Measurements from ENCODE around the gene TRERF1. TPM values are rescaled to one million over a fixed set of nuclear protein-coding genes. Genes with fewer than 3 reads are reported as not detected.

TRERF1 gene
- total RNA-seq, 1 experiment from 2014 or later: 14.5 TPM

- no peak for DNase-seq
- peaks cover 22% of the 10 kb centered on the region for H3K79me2 ChIP-seq (ENCODE audit: low read depth)
- intact Hi-C loops (cut with micrococcal nuclease; ENCODE audit: unreplicated experiment): no loop called here
- H3F3A ChIP-seq (ENCODE audit: insufficient read depth, low read depth): no peaks in the 10 kb centered on the region
- no peaks in the 10 kb centered on the region for H3K36me3 ChIP-seq (ENCODE audit: low read depth)
- H2AFZ ChIP-seq: no peak overlapping the region
- no peak overlapping the region for H3K27ac ChIP-seq
- CTCF ChIA-PET: interaction anchor here (0.6 kb wide), 1 partner anchor 609 kb away, joined by 3 read pairs; no protein-coding TSS in a partner anchor
- H3K4me1 ChIP-seq (replicated peaks; ENCODE audit: insufficient read depth): no peaks in the 10 kb centered on the region
- H3K4me3 ChIP-seq: no peak overlapping the region
- no peaks in the 10 kb centered on the region for H3K27me3 ChIP-seq (ENCODE audit: insufficient read depth, low read depth)
- no peaks in the 10 kb centered on the region for H3K9me3 ChIP-seq (ENCODE audit: insufficient read depth, low read depth)
- POLR2A ChIA-PET (ENCODE audit: unreplicated experiment): no interaction called here
- H3K4me2 ChIP-seq: no peak overlapping the region
- no peak for TF ChIP-seq CTCF (conservative IDR thresholded peaks at IDR 0.05)
- no peak for TF ChIP-seq EZH2 (IDR thresholded peaks at IDR 0.05; ENCODE audit: low read depth)
- no TSS peak for BruUV-seq (replicated peaks)
- no peaks in the 10 kb centered on the region for H3K9me2 ChIP-seq (ENCODE audit: insufficient read depth)
- H4K20me1 ChIP-seq (ENCODE audit: insufficient read depth): no peaks in the 10 kb centered on the region
Observed at GRCh38 chr6:42392833-42393232, 58.9 kb downstream of the TRERF1 start.

GRCh38 chr6:42391441-42391840, 60.3 kb downstream of the TRERF1 start:
- ChIA-PET CTCF (no interaction called here), POLR2A (ENCODE audit: unreplicated experiment) (interaction anchor here (0.5 kb wide), 1 partner anchor 70 kb away, joined by 15 read pairs; no protein-coding TSS in a partner anchor)
- H4K20me1 ChIP-seq (ENCODE audit: insufficient read depth): no peaks in the 10 kb centered on the region
- H3F3A ChIP-seq (ENCODE audit: insufficient read depth, low read depth): no peaks in the 10 kb centered on the region
- BruUV-seq (replicated peaks): no TSS peak
- intact Hi-C loops (cut with micrococcal nuclease; ENCODE audit: unreplicated experiment): no loop called here
- H3K27me3 ChIP-seq (ENCODE audit: insufficient read depth, low read depth): no peaks in the 10 kb centered on the region
- no peak overlapping the region for H3K4me3 ChIP-seq
- peaks cover 18% of the 10 kb centered on the region; the same call in 1 of the 2 replicates for H3K79me2 ChIP-seq (ENCODE audit: low read depth)
- no peak overlapping the region for H3K27ac ChIP-seq
- no peaks in the 10 kb centered on the region for H3K4me1 ChIP-seq (replicated peaks; ENCODE audit: insufficient read depth)
- TF ChIP-seq CTCF (conservative IDR thresholded peaks at IDR 0.05) (no peak), EZH2 (IDR thresholded peaks at IDR 0.05; ENCODE audit: low read depth) (no peak)
- DNase-seq: no peak
- H3K9me2 ChIP-seq (ENCODE audit: insufficient read depth): no peaks in the 10 kb centered on the region
- no peak overlapping the region for H3K4me2 ChIP-seq
- no peak overlapping the region for H2AFZ ChIP-seq
- no peaks in the 10 kb centered on the region for H3K9me3 ChIP-seq (ENCODE audit: insufficient read depth, low read depth)
- H3K36me3 ChIP-seq (ENCODE audit: low read depth): no peaks in the 10 kb centered on the region

GRCh38 chr6:42390228-42390934, 61.3 kb downstream of the TRERF1 start:
- no peak for DNase-seq
- H3K27ac ChIP-seq: no peak overlapping the region
- no peaks in the 10 kb centered on the region for H3K4me1 ChIP-seq (replicated peaks; ENCODE audit: insufficient read depth)
- intact Hi-C loops (cut with micrococcal nuclease; ENCODE audit: unreplicated experiment): no loop called here
- no TSS peak for BruUV-seq (replicated peaks)
- H3K9me3 ChIP-seq (ENCODE audit: insufficient read depth, low read depth): no peaks in the 10 kb centered on the region
- H3F3A ChIP-seq (ENCODE audit: insufficient read depth, low read depth): no peaks in the 10 kb centered on the region
- H4K20me1 ChIP-seq (ENCODE audit: insufficient read depth): no peaks in the 10 kb centered on the region
- no peaks in the 10 kb centered on the region for H3K9me2 ChIP-seq (ENCODE audit: insufficient read depth)
- H2AFZ ChIP-seq: no peak overlapping the region
- no peak overlapping the region for H3K4me3 ChIP-seq
- H3K79me2 ChIP-seq (ENCODE audit: low read depth): 0 out of 2 replicates have a peak, but pooled peaks cover 10% of the 10 kb centered on the region
- ChIA-PET POLR2A (ENCODE audit: unreplicated experiment) (no interaction called here), CTCF (no interaction called here)
- no peak overlapping the region for H3K4me2 ChIP-seq
- H3K27me3 ChIP-seq (ENCODE audit: insufficient read depth, low read depth): no peaks in the 10 kb centered on the region
- H3K36me3 ChIP-seq (ENCODE audit: low read depth): no peaks in the 10 kb centered on the region
- TF ChIP-seq EZH2 (IDR thresholded peaks at IDR 0.05; ENCODE audit: low read depth) (no peak), CTCF (conservative IDR thresholded peaks at IDR 0.05) (no peak)
